HepG2 (cell line): ENCODE results near the gene POLD3. TPM values are rescaled to one million over a fixed set of nuclear protein-coding genes. Genes with fewer than 3 reads are reported as not detected.

Experiments used
- ARNTL ChIP-seq: sonication (generic); formaldehyde crosslinking; IDR thresholded peaks from 2 replicates; pipeline ENCODE4 v1.4.0; 2020; ENCODE audit warnings: mild to moderate bottlenecking, missing genetic modification reagents
- ERF ChIP-seq: IDR thresholded peaks from 2 replicates; pipeline ENCODE4 v1.6.1; 2018; ENCODE audit warnings: missing biosample characterization, missing genetic modification reagents
- GRHL1 ChIP-seq: sonication (generic); formaldehyde crosslinking; conservative IDR thresholded peaks from 2 replicates; pipeline ENCODE4 v1.8.0; 2022; ENCODE audit warnings: missing genetic modification reagents
- MXI1 ChIP-seq: IDR thresholded peaks from 3 replicates; pipeline ENCODE4 v1.6.1; 2012; ENCODE audit warnings: low read depth, low read length, inconsistent platforms, borderline replicate concordance
- PBX2 ChIP-seq: IDR thresholded peaks from 2 replicates; pipeline ENCODE4 v1.6.1; 2016; ENCODE audit warnings: control low read depth
- RARG ChIP-seq: sonication (generic); formaldehyde crosslinking; IDR thresholded peaks from 2 replicates; pipeline ENCODE4 v1.4.0; 2020; ENCODE audit warnings: low read depth, mild to moderate bottlenecking, missing genetic modification reagents
- SRSF1 ChIP-seq: fragments of 200-400 bp; formaldehyde crosslinking; optimal IDR thresholded peaks from 2 replicates; pipeline ENCODE3; 2017; ENCODE audit warnings: mild to moderate bottlenecking, low read depth, low read length, moderate library complexity
- ZFP36 ChIP-seq: fragments of 150-350 bp; IDR thresholded peaks from 2 replicates; pipeline ENCODE4 v1.6.1; 2018; ENCODE audit warnings: borderline replicate concordance, low read length, low read depth; ENCODE audit not compliant: partially characterized antibody
- ZHX2 ChIP-seq, 2 experiments: sonication (generic) in 1 of 2; formaldehyde crosslinking in 1 of 2; IDR thresholded peaks; 2 replicates each; pipeline versions ENCODE4 v1.6.1 to v1.9.0; 2014 to 2022; ENCODE audit warnings: antibody characterized with exemption in 1 of 2, borderline replicate concordance in 1 of 2, inconsistent platforms in 1 of 2, low read depth in 1 of 2, missing genetic modification reagents in 1 of 2
- ZMAT3 ChIP-seq: sonication (generic); formaldehyde crosslinking; conservative IDR thresholded peaks from 2 replicates; pipeline ENCODE4 v1.7.0; 2021; ENCODE audit warnings: missing genetic modification reagents
- ZNF10 ChIP-seq: sonication (generic); formaldehyde crosslinking; IDR thresholded peaks from 2 replicates; pipeline ENCODE4 v1.4.0; 2020; ENCODE audit warnings: mild to moderate bottlenecking, low read depth, missing genetic modification reagents, borderline replicate concordance
- ZNF225 ChIP-seq: sonication (generic); formaldehyde crosslinking; IDR thresholded peaks from 2 replicates; pipeline ENCODE4 v1.4.0; 2020; ENCODE audit warnings: mild to moderate bottlenecking, missing genetic modification reagents
- ZNF260 ChIP-seq: sonication (generic); formaldehyde crosslinking; IDR thresholded peaks from 2 replicates; pipeline ENCODE4 v1.4.0; 2020; ENCODE audit warnings: missing genetic modification reagents, low read depth, mild to moderate bottlenecking, borderline replicate concordance
- ZNF3 ChIP-seq: IDR thresholded peaks from 2 replicates; pipeline ENCODE4 v1.7.0; 2017; ENCODE audit warnings: inconsistent platforms
- ZNF569 ChIP-seq: sonication (generic); formaldehyde crosslinking; IDR thresholded peaks from 2 replicates; pipeline ENCODE4 v1.5.0; 2020; ENCODE audit warnings: mild to moderate bottlenecking, missing genetic modification reagents, moderate library complexity, borderline replicate concordance
- polyA plus RNA-seq, 8 experiments: library from polyadenylated mRNA; depleted of rRNA in 3 of 8; stranded (reverse) in 7 of 8; unstranded in 1 of 8; fragments of >200 nt; fragmentation: Illumina TruSeq in 4 of 8; extraction: Trizol in 4 of 8; gene quantifications; 2 replicates each; pipeline versions ENCODE4 v1.2.1 to v1.2.3, GENCODE V29; 2011 to 2016; ENCODE audit warnings: low read depth in 4 of 8, missing spikeins in 1 of 8, mixed read lengths in 1 of 8; ENCODE audit not compliant: insufficient read depth in 1 of 8
- total RNA-seq, 5 experiments: library from RNA; depleted of rRNA; stranded (reverse); fragments of >200 nt; fragmentation: Illumina TruSeq; extraction: Trizol; gene quantifications; 2 replicates each; pipeline ENCODE4 v1.2.3, GENCODE V29; 2016; ENCODE audit warnings: low read depth in 1 of 5
- TF ChIP-seq, protein P1 (sequence below): sonication (generic); formaldehyde crosslinking; IDR thresholded peaks from 2 replicates; pipeline ENCODE4 v1.4.0; 2020; ENCODE audit warnings: missing genetic modification reagents

POLD3 gene
- total and polyA plus RNA-seq, 2 of the 13 experiments (the other 11 are each of a cell fraction or from before 2014, with no cell fraction given), result 6.3 to 18.9 TPM

DNA sequence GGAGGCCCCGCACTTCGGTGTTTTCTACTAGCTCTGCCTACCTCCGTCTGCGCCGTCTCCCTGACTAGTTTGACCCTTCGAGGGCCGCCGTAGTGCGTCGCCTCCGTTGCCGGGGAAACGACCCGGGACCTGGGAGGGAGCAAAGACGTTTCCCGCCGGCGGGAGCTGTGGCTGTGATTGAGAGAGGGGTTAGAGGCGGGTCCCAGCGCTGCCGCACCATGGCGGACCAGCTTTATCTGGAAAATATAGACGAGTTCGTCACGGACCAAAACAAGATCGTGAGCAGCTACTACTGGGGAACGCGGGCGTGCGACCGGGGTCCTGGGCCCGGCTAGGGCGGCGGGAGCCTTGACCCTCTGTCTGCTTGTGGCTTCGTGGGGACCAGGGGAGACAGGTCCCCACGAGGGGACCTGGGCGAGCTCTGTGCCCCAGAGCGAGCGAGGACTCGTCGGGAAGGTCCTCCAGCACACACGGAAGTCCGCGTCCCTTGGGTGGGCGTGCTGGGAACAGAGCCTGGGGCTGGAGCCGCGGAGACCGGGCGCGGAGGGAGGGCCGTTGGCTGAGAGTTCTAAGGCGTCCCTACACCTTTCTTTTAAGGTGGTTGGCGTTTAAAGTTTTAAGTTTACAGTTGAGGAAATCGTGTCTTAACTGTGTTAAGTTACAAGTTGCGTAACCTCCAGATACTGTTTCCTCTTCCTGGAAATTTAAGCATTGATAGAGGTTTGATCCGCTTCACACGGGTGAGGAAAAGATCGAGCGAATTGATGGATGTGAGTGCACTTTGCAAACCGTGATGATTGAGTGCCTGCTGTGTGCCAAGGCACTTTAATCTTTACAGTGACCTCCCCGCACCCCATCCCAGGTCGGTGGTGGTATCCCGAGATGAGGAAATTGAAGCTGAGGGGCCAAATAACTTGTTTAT is at the start of gene POLD3 (continued):
- TF ChIP-seq ZNF260 (CRISPR knock-in tag) (no peak), ZHX2 (IDR thresholded peaks at IDR 0.05; ENCODE audit: low read depth) (no peak; the same call in 1 of the 2 replicates), ZHX2 (CRISPR knock-in tag; IDR thresholded peaks at IDR 0.05; ENCODE audit: borderline replicate concordance) (no peak), ZNF569 (0 out of 2 replicates have a peak, but pooled peaks have one; percentile 45), ZNF3 (CRISPR knock-in tag) (no peak), SRSF1 (no peak), MXI1 (peak; percentile 87; the same call in 2 of the 3 replicates), ZNF225 (CRISPR knock-in tag) (no peak), GRHL1 (CRISPR knock-in tag) (no peak), ZFP36 (no peak), ZNF10 (CRISPR knock-in tag) (no peak), ARNTL (CRISPR knock-in tag) (no peak), ZMAT3 (CRISPR knock-in tag) (0 out of 2 replicates have a peak, but pooled peaks have one; percentile 14), ERF (CRISPR knock-in tag) (peak; percentile 49; the same call in 1 of the 2 replicates), RARG (CRISPR knock-in tag) (no peak), PBX2 (CRISPR knock-in tag) (no peak)
- TF ChIP-seq, protein P1, sequence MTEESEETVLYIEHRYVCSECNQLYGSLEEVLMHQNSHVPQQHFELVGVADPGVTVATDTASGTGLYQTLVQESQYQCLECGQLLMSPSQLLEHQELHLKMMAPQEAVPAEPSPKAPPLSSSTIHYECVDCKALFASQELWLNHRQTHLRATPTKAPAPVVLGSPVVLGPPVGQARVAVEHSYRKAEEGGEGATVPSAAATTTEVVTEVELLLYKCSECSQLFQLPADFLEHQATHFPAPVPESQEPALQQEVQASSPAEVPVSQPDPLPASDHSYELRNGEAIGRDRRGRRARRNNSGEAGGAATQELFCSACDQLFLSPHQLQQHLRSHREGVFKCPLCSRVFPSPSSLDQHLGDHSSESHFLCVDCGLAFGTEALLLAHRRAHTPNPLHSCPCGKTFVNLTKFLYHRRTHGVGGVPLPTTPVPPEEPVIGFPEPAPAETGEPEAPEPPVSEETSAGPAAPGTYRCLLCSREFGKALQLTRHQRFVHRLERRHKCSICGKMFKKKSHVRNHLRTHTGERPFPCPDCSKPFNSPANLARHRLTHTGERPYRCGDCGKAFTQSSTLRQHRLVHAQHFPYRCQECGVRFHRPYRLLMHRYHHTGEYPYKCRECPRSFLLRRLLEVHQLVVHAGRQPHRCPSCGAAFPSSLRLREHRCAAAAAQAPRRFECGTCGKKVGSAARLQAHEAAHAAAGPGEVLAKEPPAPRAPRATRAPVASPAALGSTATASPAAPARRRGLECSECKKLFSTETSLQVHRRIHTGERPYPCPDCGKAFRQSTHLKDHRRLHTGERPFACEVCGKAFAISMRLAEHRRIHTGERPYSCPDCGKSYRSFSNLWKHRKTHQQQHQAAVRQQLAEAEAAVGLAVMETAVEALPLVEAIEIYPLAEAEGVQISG (CRISPR knock-in tag), result peak; percentile 85
